ENCODE measurements around the gene KANSL3. TPM values are rescaled to one million over a fixed set of nuclear protein-coding genes. Genes with fewer than 3 reads are reported as not detected.
"Not testable (repeated sequence)": the region's sequence is repeated elsewhere in the genome, so short reads cannot be mapped to it uniquely, and the experiment has no call there.

The KANSL3 gene
- 45.5 and 46.5 TPM in 2 replicates for total RNA-seq

DNA sequence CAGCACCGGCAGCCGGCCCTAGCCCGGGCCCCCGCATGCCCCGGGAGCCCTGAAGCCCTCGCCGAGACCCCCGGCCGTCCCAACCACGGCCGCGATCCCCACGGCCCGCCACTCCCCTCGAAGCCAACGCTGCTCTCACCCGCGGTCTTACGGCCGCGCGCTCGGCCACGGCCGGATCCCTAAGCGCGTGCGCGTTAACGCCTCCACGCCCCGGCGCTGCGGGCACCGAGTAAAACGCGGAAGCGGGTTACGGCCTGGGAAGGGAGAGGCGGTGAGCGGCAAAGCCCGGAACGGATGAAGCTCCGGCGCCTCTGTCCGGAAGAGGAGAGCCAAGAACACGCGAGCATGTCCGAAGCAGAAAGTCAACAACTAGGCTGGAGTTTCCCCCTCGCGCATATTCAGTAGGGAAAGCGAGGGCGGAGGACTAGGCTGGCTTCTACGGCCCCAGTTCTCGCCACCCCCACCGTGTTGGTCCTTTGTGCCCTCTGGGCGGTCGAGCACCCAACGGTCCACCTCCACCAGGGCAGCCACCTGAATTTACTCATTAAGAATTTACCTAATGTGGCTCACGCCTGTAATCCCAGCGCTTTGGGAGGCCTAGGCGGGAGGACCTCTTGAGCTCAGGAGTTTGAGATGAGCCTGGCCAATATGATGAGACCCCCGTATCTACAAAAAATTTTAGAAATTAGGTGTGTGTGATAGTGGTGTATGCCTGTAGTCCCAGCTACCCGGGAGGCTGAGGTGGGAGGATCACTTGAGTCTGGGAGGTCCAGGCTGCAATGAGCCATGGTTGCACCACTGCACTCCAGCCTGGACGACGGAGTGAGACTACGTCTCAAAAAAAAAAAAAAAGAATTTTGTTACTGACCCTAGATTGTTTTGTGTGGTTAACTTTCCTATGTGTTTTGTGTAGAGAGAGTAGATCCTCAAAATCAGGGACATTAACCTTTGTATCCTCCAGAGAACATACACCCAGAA is at the start of gene KANSL3:
TSS of gene KANSL3 (minus strand) at position 169 of the 978 bp plus-strand sequence. CDS start 1,177 bp downstream, outside the sequence.
- peak within 1 kb of the TSS; percentile 97 for H3K27ac Mint-ChIP-seq
- DNase-seq = peak; percentile 98
- H3K27me3 Mint-ChIP-seq = peaks cover 3% of the 10 kb centered on the region
- H3K4me3 Mint-ChIP-seq = peak within 1 kb of the TSS; percentile 97
- peaks cover 30% of the 10 kb centered on the region for H3K36me3 Mint-ChIP-seq (ENCODE audit: low read depth)
- no peaks in the 10 kb centered on the region for H3K9me3 Mint-ChIP-seq
- H3K4me1 Mint-ChIP-seq = peaks cover 24% of the 10 kb centered on the region
- intact Hi-C loops (cut with micrococcal nuclease) = loop anchor here (1.0 to 5.0 kb wide), 6 partner anchors 36 to 220 kb away; partner anchors contain the start of genes ANKRD39, ARID5A, CNNM3 and LMAN2L

DNA sequence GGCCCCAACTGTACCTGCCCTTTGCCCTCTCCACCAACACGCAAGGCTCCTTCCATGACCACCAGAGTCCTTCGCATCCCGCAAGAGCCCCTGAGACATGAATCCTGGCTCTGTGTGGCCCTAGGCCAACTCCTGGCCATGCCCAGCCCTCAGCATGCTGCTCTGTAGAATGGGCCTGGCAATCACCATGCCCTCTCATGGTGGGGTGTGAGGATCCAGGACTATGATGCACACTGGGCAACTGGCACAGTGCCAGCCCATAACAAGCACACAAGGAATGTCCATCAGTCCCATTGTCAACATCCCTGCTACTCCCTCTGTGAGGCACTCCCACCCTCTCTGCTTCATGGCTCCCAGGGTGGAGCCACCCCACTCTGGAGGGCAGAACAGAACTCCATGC is 49.2 kb upstream of the KANSL3 start:
- no peaks in the 10 kb centered on the region for H3K4me1 Mint-ChIP-seq
- no peak for DNase-seq
- no peak overlapping the region for H3K27ac Mint-ChIP-seq
- H3K36me3 Mint-ChIP-seq (ENCODE audit: low read depth) = no peaks in the 10 kb centered on the region
- no peak overlapping the region for H3K4me3 Mint-ChIP-seq
- intact Hi-C loops (cut with micrococcal nuclease) = no loop called here
- H3K27me3 Mint-ChIP-seq = no peaks in the 10 kb centered on the region
- no peaks in the 10 kb centered on the region for H3K9me3 Mint-ChIP-seq

DNA sequence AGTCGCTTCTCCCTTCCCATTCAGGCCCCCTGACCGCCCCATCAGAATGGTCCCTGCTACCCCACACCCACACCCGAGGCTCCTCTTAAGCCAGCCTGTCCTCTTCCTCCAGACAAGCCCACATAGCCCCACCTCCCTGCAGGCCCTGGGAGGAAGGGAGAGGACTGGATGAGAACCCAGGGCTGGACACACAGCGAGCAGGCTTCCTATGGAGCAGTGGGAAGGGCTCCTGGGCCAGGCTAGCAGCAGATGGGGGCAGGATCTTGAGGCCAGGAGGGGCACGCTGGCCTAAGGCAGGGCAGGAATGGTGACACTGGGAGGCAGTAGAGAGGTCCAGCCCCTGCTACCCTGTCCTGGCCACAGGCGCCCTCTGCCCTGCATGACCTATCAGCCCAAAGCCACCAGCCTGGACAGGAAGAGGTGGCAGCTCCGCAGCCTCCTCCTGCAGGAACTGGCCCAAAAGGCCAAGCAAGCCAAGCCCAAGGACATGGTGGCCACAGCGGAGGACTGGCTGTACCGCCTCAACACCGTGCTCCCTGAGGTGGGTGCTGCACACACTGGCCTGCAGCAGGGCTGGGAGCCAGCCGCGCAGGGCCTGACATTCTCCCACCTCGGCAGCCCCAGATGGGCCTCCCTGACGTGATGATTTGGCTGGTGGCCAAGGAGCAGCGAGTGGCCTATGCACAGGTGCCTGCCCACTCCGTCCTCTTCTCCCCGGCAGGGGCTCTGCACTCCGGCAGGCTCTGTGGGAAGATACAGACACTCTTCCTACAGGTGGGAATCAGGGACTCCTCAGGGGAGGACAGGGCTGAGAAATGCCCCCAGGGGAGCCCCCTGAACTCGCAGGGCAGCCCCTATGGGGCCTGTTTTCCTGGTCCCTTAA is 47.7 kb upstream of the KANSL3 start:
- intact Hi-C loops (cut with micrococcal nuclease) = no loop called here
- DNase-seq = no peak
- no peak overlapping the region for H3K27ac Mint-ChIP-seq
- no peak overlapping the region for H3K4me3 Mint-ChIP-seq
- H3K27me3 Mint-ChIP-seq = no peaks in the 10 kb centered on the region
- H3K4me1 Mint-ChIP-seq = no peaks in the 10 kb centered on the region
- H3K36me3 Mint-ChIP-seq (ENCODE audit: low read depth) = no peaks in the 10 kb centered on the region
- no peaks in the 10 kb centered on the region for H3K9me3 Mint-ChIP-seq

- H3K27ac Mint-ChIP-seq = no peak overlapping the region
- H3K27me3 Mint-ChIP-seq = peaks cover 4% of the 10 kb centered on the region
- H3K36me3 Mint-ChIP-seq (ENCODE audit: low read depth) = no peaks in the 10 kb centered on the region
- no peak overlapping the region for H3K4me3 Mint-ChIP-seq
- H3K4me1 Mint-ChIP-seq = no peaks in the 10 kb centered on the region
- intact Hi-C loops (cut with micrococcal nuclease) = no loop called here
- no peak for DNase-seq
- H3K9me3 Mint-ChIP-seq = no peaks in the 10 kb centered on the region
Observed at GRCh38 chr2:96684883-96685576, 46.9 kb upstream of the KANSL3 start.

GRCh38 chr2:96683972-96684820 is 46.1 kb upstream of the KANSL3 start:
- no peak overlapping the region for H3K4me3 Mint-ChIP-seq
- no peak overlapping the region for H3K27ac Mint-ChIP-seq
- no peaks in the 10 kb centered on the region for H3K4me1 Mint-ChIP-seq
- intact Hi-C loops (cut with micrococcal nuclease) = no loop called here
- peaks cover 9% of the 10 kb centered on the region for H3K27me3 Mint-ChIP-seq
- no peaks in the 10 kb centered on the region for H3K36me3 Mint-ChIP-seq (ENCODE audit: low read depth)
- H3K9me3 Mint-ChIP-seq = no peaks in the 10 kb centered on the region
- DNase-seq = no peak

GRCh38 chr2:96683307-96683706 is 45.2 kb upstream of the KANSL3 start:
- Mint-ChIP-seq H3K27ac (no peak overlapping the region), H3K27me3 (peaks cover 9% of the 10 kb centered on the region), H3K9me3 (no peaks in the 10 kb centered on the region), H3K4me1 (no peaks in the 10 kb centered on the region), H3K4me3 (no peak overlapping the region), H3K36me3 (ENCODE audit: low read depth) (no peaks in the 10 kb centered on the region)
- intact Hi-C loops (cut with micrococcal nuclease) = no loop called here
- DNase-seq = no peak

DNA sequence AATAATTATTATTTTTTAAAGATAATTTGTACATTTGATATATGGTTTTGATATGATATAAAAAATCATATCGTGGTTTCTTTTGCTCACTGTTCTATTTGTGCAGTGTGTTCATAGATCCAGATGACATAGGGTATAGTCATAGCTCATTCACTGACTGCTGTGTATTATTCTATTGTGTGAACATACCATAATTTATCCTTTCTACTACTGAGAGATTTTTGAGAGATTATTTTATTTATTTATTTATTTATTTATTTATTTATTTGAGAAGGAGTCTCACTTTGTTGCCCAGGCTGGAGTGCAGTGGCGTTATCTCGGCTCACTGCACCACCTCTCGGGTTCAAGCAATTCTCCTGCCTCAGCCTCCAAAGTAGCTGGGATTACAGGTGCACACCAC is 43.4 kb upstream of the KANSL3 start:
- no peak overlapping the region for H3K4me3 Mint-ChIP-seq
- peaks cover 9% of the 10 kb centered on the region for H3K27me3 Mint-ChIP-seq
- no peaks in the 10 kb centered on the region for H3K4me1 Mint-ChIP-seq
- no peak overlapping the region for H3K27ac Mint-ChIP-seq
- intact Hi-C loops (cut with micrococcal nuclease) = no loop called here
- DNase-seq = no peak
- no peaks in the 10 kb centered on the region for H3K9me3 Mint-ChIP-seq
- H3K36me3 Mint-ChIP-seq (ENCODE audit: low read depth) = no peaks in the 10 kb centered on the region

- peaks cover 9% of the 10 kb centered on the region for H3K27me3 Mint-ChIP-seq
- H3K9me3 Mint-ChIP-seq = no peaks in the 10 kb centered on the region
- no peaks in the 10 kb centered on the region for H3K4me1 Mint-ChIP-seq
- DNase-seq = no peak
- intact Hi-C loops (cut with micrococcal nuclease) = no loop called here
- no peak overlapping the region for H3K27ac Mint-ChIP-seq
- no peaks in the 10 kb centered on the region for H3K36me3 Mint-ChIP-seq (ENCODE audit: low read depth)
- no peak overlapping the region for H3K4me3 Mint-ChIP-seq
Observed at GRCh38 chr2:96680561-96681141, 42.5 kb upstream of the KANSL3 start.

DNA sequence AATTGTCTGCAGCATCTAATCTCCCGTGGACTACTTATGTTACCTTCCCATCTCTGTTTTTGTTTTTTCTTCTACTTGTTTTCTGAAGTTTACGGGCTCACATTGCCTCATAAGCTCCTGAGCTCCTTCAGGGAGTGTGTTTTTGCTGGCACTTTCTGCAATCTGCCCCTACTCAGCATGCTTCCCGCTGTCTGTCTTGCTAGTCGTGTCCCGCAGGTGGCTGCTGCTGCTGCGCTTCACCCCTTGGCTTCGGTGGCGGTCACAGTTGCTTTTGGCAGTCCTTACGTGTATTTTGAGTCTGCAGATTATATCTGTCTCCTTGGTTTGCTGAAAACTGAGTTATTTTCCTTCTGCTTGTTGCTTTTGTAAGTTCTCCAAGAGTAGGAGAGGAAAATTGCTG is 41.7 kb upstream of the KANSL3 start:
- intact Hi-C loops (cut with micrococcal nuclease) = no loop called here
- Mint-ChIP-seq H3K27ac (no peak overlapping the region), H3K4me1 (no peaks in the 10 kb centered on the region), H3K27me3 (peaks cover 9% of the 10 kb centered on the region), H3K9me3 (no peaks in the 10 kb centered on the region), H3K4me3 (no peak overlapping the region), H3K36me3 (ENCODE audit: low read depth) (no peaks in the 10 kb centered on the region)
- no peak for DNase-seq

- Mint-ChIP-seq H3K27ac (no peak overlapping the region), H3K4me1 (no peaks in the 10 kb centered on the region), H3K27me3 (peaks cover 16% of the 10 kb centered on the region), H3K9me3 (no peaks in the 10 kb centered on the region), H3K36me3 (ENCODE audit: low read depth) (no peaks in the 10 kb centered on the region), H3K4me3 (no peak overlapping the region)
- intact Hi-C loops (cut with micrococcal nuclease) = no loop called here
- DNase-seq = no peak
Observed at GRCh38 chr2:96669539-96670215, 31.6 kb upstream of the KANSL3 start.

GRCh38 chr2:96668771-96669170 is 30.7 kb upstream of the KANSL3 start:
- intact Hi-C loops (cut with micrococcal nuclease) = no loop called here
- H3K4me3 Mint-ChIP-seq = no peak overlapping the region
- H3K27me3 Mint-ChIP-seq = peaks cover 12% of the 10 kb centered on the region
- no peaks in the 10 kb centered on the region for H3K4me1 Mint-ChIP-seq
- no peak for DNase-seq
- no peak overlapping the region for H3K27ac Mint-ChIP-seq
- H3K9me3 Mint-ChIP-seq = no peaks in the 10 kb centered on the region
- H3K36me3 Mint-ChIP-seq (ENCODE audit: low read depth) = no peaks in the 10 kb centered on the region

DNA sequence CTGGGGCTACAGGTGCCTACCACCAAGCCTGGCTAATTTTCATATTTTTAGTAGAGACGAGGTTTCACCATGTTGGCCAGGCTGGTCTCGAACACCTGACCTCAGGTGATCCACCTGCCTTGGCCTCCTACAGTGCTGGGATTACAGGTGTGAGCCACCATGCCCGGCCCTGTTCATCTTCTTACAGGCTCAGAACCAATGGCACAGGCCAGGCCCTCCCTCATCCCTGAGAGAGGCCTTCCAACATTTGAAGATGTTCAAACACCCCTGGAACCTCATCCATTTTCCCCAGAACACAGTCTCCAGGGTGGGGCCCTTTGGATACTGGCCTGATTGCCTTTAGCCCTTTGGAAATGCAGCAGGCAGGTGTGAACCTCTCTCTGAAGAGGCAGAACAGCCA is 27.6 kb upstream of the KANSL3 start:
- DNase-seq; H3K4me3 Mint-ChIP-seq; H3K27me3 Mint-ChIP-seq; H3K9me3 Mint-ChIP-seq; H3K4me1 Mint-ChIP-seq; H3K36me3 Mint-ChIP-seq (ENCODE audit: low read depth); intact Hi-C loops (cut with micrococcal nuclease): not testable (repeated sequence)
- H3K27ac Mint-ChIP-seq = peak overlapping the region; percentile 29

Measured in activated CD4-positive, alpha-beta T cell treated with anti-CD3 and anti-CD28 coated beads, Interleukin-2, amount 10 ng/mL, durations not matched to agents 24 days and 14 days (primary cell).